HepG2 (cell line): ENCODE measurements around the gene RBM12. TPM values are rescaled to one million over a fixed set of nuclear protein-coding genes. Genes with fewer than 3 reads are reported as not detected.

Experiments
- ATF5 ChIP-seq: sonication (generic); formaldehyde crosslinking; IDR thresholded peaks from 2 replicates; pipeline ENCODE4 v1.4.0; 2020; ENCODE audit warnings: mild to moderate bottlenecking, low read depth, missing genetic modification reagents
- BRD4 ChIP-seq: sonication (generic); formaldehyde crosslinking; IDR thresholded peaks from 2 replicates; pipeline ENCODE4 v1.4.0; 2020; ENCODE audit warnings: missing genetic modification reagents
- CSRNP2 ChIP-seq: sonication (generic); formaldehyde crosslinking; conservative IDR thresholded peaks from 2 replicates; pipeline ENCODE4 v1.8.0; 2022; ENCODE audit warnings: low read depth, missing genetic modification reagents
- HES4 ChIP-seq: sonication (generic); formaldehyde crosslinking; IDR thresholded peaks from 2 replicates; pipeline ENCODE4 v1.9.0; 2021; ENCODE audit warnings: mild to moderate bottlenecking, missing genetic modification reagents, borderline replicate concordance
- ISX ChIP-seq: sonication (generic); formaldehyde crosslinking; conservative IDR thresholded peaks from 2 replicates; pipeline ENCODE4 v1.5.0; 2020; ENCODE audit warnings: missing genetic modification reagents
- MATR3 ChIP-seq: sonication (generic); formaldehyde crosslinking; IDR thresholded peaks from 2 replicates; pipeline ENCODE4 v1.4.0; 2020; ENCODE audit warnings: missing genetic modification reagents
- MBD4 ChIP-seq: IDR thresholded peaks from 2 replicates; pipeline ENCODE4 v1.6.1; 2012; ENCODE audit warnings: low read length, inconsistent platforms, borderline replicate concordance
- PHB2 ChIP-seq: fragments of 450-650 bp; IDR thresholded peaks from 2 replicates; pipeline ENCODE4 v1.6.1; 2018; ENCODE audit not compliant: partially characterized antibody
- PHF20 ChIP-seq: sonication (generic); formaldehyde crosslinking; IDR thresholded peaks from 2 replicates; pipeline ENCODE4 v1.5.0; 2020; ENCODE audit warnings: mild to moderate bottlenecking, missing genetic modification reagents
- PRMT3 ChIP-seq: sonication (generic); formaldehyde crosslinking; IDR thresholded peaks from 2 replicates; pipeline ENCODE4 v1.8.1; 2022; ENCODE audit warnings: low read depth, mild to moderate bottlenecking, moderate library complexity, missing genetic modification reagents, borderline replicate concordance
- RARA ChIP-seq: IDR thresholded peaks from 2 replicates; pipeline ENCODE4 v1.6.1; 2016; ENCODE audit warnings: missing genetic modification reagents, missing compliant biosample characterization
- SP140L ChIP-seq: sonication (generic); formaldehyde crosslinking; IDR thresholded peaks from 2 replicates; pipeline ENCODE4 v1.4.0; 2020; ENCODE audit warnings: missing genetic modification reagents, borderline replicate concordance
- SRF ChIP-seq: IDR thresholded peaks from 2 replicates; pipeline ENCODE4 v1.6.1; 2011; ENCODE audit warnings: mild to moderate bottlenecking, low read depth, low read length, moderate library complexity
- TCF7 ChIP-seq: sonication (generic); IDR thresholded peaks from 2 replicates; pipeline ENCODE4 v1.6.1; 2016; ENCODE audit warnings: antibody characterized with exemption, low read depth
- ZBTB37 ChIP-seq: sonication (generic); formaldehyde crosslinking; IDR thresholded peaks from 2 replicates; pipeline ENCODE4 v1.4.0; 2020; ENCODE audit warnings: mild to moderate bottlenecking, missing genetic modification reagents
- ZFP62 ChIP-seq: sonication (generic); formaldehyde crosslinking; IDR thresholded peaks from 2 replicates; pipeline ENCODE4 v1.4.0; 2020; ENCODE audit warnings: missing genetic modification reagents
- ZNF567 ChIP-seq: sonication (generic); formaldehyde crosslinking; IDR thresholded peaks from 2 replicates; pipeline ENCODE4 v1.8.1; 2023; ENCODE audit warnings: mild to moderate bottlenecking, missing genetic modification reagents, borderline replicate concordance
- ZNF678 ChIP-seq: sonication (generic); formaldehyde crosslinking; IDR thresholded peaks from 2 replicates; pipeline ENCODE4 v1.4.0; 2020; ENCODE audit warnings: mild to moderate bottlenecking, missing genetic modification reagents
- ZNF775 ChIP-seq: sonication (generic); formaldehyde crosslinking; IDR thresholded peaks from 2 replicates; pipeline ENCODE4 v1.4.0; 2020; ENCODE audit warnings: missing genetic modification reagents, mild to moderate bottlenecking, moderate library complexity, borderline replicate concordance
- ZNF776 ChIP-seq: sonication (generic); formaldehyde crosslinking; IDR thresholded peaks from 2 replicates; pipeline ENCODE4 v1.4.0; 2020; ENCODE audit warnings: mild to moderate bottlenecking, missing genetic modification reagents
- polyA plus RNA-seq, 8 experiments: library from polyadenylated mRNA; depleted of rRNA in 3 of 8; stranded (reverse) in 7 of 8; unstranded in 1 of 8; fragments of >200 nt; fragmentation: Illumina TruSeq in 4 of 8; extraction: Trizol in 4 of 8; gene quantifications; 2 replicates each; pipeline versions ENCODE4 v1.2.1 to v1.2.3, GENCODE V29; 2011 to 2016; ENCODE audit warnings: low read depth in 4 of 8, missing spikeins in 1 of 8, mixed read lengths in 1 of 8; ENCODE audit not compliant: insufficient read depth in 1 of 8
- total RNA-seq, 5 experiments: library from RNA; depleted of rRNA; stranded (reverse); fragments of >200 nt; fragmentation: Illumina TruSeq; extraction: Trizol; gene quantifications; 2 replicates each; pipeline ENCODE4 v1.2.3, GENCODE V29; 2016; ENCODE audit warnings: low read depth in 1 of 5
- TF ChIP-seq, protein P1 (sequence below): sonication (generic); formaldehyde crosslinking; IDR thresholded peaks from 2 replicates; pipeline ENCODE4 v1.5.0; 2020; ENCODE audit warnings: missing genetic modification reagents
- TF ChIP-seq, protein P2 (sequence below): fragments of 450-650 bp; IDR thresholded peaks from 2 replicates; pipeline ENCODE4 v1.6.1; 2017
- TF ChIP-seq, protein P3 (sequence below): IDR thresholded peaks from 2 replicates; pipeline ENCODE4 v1.6.1; 2016; ENCODE audit warnings: missing biosample characterization, missing genetic modification reagents, low read depth

The RBM12 gene
- total and polyA plus RNA-seq, 2 of the 13 experiments (the other 11 are each of a cell fraction or from before 2014, with no cell fraction given), result 97.9 to 104 TPM

DNA sequence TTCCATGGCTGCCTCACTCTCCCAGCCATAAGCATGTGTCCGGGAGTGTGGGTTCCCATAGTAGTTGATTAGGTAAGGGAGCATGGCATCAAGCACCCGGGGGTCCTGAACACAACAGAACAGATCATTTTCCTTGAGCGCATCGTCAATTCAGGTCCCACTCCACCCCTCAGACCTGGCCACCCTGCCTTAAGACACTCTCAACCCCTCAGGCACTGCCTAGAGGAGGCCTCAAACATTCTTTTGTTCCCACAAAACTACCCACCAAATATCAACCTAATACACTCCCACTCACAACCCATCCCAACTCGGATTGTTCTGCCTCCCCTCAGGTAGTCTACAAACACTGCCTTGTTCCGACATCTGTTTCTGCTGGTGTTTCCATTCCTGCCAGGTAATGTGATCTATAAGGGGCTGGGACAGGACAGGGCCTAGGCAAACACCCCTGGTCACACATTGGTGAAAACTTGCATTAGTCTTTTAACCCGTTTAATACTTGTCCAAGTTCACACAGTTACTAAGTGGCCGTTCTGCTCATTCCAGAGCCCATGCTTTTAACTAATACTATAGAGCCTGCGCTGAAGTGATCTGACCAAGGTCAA lies 33.1 kb upstream of the RBM12 start (continued):
- TF ChIP-seq ZFP62 (CRISPR knock-in tag), result no peak
- no peak for TF ChIP-seq PRMT3
- TF ChIP-seq ZNF678 (CRISPR knock-in tag), result no peak
- 0 out of 2 replicates have a peak, but pooled peaks have one; percentile 73 for TF ChIP-seq ZNF776 (CRISPR knock-in tag)
- TF ChIP-seq RARA (CRISPR knock-in tag), result 0 out of 2 replicates have a peak, but pooled peaks have one; percentile 25
- no peak for TF ChIP-seq MATR3
- TF ChIP-seq ISX (CRISPR knock-in tag), result no peak
- TF ChIP-seq, protein P1, sequence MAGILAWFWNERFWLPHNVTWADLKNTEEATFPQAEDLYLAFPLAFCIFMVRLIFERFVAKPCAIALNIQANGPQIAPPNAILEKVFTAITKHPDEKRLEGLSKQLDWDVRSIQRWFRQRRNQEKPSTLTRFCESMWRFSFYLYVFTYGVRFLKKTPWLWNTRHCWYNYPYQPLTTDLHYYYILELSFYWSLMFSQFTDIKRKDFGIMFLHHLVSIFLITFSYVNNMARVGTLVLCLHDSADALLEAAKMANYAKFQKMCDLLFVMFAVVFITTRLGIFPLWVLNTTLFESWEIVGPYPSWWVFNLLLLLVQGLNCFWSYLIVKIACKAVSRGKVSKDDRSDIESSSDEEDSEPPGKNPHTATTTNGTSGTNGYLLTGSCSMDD, result no peak
- TF ChIP-seq PHF20 (CRISPR knock-in tag), result peak; percentile 45; the same call in 1 of the 2 replicates
- TF ChIP-seq ZNF775 (CRISPR knock-in tag), result no peak
- no peak for TF ChIP-seq CSRNP2 (CRISPR knock-in tag)
- no peak for TF ChIP-seq MBD4
- no peak for TF ChIP-seq BRD4
- TF ChIP-seq SP140L (CRISPR knock-in tag), result 0 out of 2 replicates have a peak, but pooled peaks have one; percentile 24
- TF ChIP-seq, protein P2, sequence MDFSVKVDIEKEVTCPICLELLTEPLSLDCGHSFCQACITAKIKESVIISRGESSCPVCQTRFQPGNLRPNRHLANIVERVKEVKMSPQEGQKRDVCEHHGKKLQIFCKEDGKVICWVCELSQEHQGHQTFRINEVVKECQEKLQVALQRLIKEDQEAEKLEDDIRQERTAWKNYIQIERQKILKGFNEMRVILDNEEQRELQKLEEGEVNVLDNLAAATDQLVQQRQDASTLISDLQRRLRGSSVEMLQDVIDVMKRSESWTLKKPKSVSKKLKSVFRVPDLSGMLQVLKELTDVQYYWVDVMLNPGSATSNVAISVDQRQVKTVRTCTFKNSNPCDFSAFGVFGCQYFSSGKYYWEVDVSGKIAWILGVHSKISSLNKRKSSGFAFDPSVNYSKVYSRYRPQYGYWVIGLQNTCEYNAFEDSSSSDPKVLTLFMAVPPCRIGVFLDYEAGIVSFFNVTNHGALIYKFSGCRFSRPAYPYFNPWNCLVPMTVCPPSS, result no peak
- TF ChIP-seq HES4 (CRISPR knock-in tag), result no peak
- no peak for TF ChIP-seq ATF5 (CRISPR knock-in tag)
- no peak for TF ChIP-seq PHB2
- no peak for TF ChIP-seq ZBTB37 (CRISPR knock-in tag)
- TF ChIP-seq ZNF567 (CRISPR knock-in tag), result no peak
- no peak for TF ChIP-seq TCF7
- TF ChIP-seq, protein P3, sequence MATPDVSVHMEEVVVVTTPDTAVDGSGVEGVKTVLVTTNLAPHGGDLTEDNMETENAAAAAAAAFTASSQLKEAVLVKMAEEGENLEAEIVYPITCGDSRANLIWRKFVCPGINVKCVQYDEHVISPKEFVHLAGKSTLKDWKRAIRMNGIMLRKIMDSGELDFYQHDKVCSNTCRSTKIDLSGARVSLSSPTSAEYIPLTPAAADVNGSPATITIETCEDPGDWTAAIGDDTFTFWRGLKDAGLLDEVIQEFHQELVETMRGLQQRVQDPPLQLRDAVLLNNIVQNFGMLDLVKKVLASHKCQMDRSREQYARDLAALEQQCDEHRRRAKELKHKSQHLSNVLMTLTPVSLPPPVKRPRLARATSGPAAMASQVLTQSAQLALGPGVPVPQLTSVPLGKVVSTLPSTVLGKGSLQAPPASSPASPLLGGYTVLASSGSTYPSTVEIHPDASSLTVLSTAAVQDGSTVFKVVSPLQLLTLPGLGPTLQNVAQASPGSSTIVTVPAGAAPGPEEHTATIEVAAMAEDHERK (CRISPR knock-in tag), result no peak
- TF ChIP-seq SRF, result no peak
